SK-N-SH (cell line): ENCODE results near the gene PIAS1. TPM values are rescaled to one million over a fixed set of nuclear protein-coding genes. Genes with fewer than 3 reads are reported as not detected.

Source experiments
- CTCF ChIA-PET: fragments of 300-600, 350-600 bp; formaldehyde crosslinking; extraction: SDS; loops from one replicate; lab custom pipeline; 2021; lab: Yijun Ruan, JAX
- POLR2A ChIA-PET: fragments of 350-600 bp; sonication (Branson Sonifier 250); formaldehyde crosslinking; extraction: SDS; loops from one replicate; lab custom pipeline; 2020; ENCODE audit warnings: antibody characterized with exemption, inconsistent platforms; lab: Yijun Ruan, JAX
- DNase-seq: peaks from one replicate; pipeline ENCODE4 v3.0.0; 2012
- H2AFZ ChIP-seq: fragments of 200-600 bp; sonication (generic); 2 replicates; pipeline ENCODE4 v1.8.1; 2016; ENCODE audit warnings: antibody characterized with exemption, mild to moderate bottlenecking, low read depth
- H3F3A ChIP-seq: fragments of 200-600 bp; sonication (generic); replicated peaks from 2 replicates; pipeline ENCODE3; 2016; ENCODE audit warnings: antibody characterized with exemption, mild to moderate bottlenecking; ENCODE audit not compliant: insufficient read depth
- H3K27ac ChIP-seq, 2 experiments: fragments of 200-500 bp in 1 of 2; fragments of 200-600 bp in 1 of 2; sonication (Bioruptor generic) in 1 of 2; sonication (generic), shearing (Covaris generic) in 1 of 2; 2 replicates each; pipeline versions ENCODE4 v1.5.1 to v1.6.1; 2014 to 2016; ENCODE audit warnings: low read depth in 2 of 2, inconsistent platforms in 1 of 2, low read length in 1 of 2, mild to moderate bottlenecking in 1 of 2, mixed read lengths in 1 of 2
- H3K27me3 ChIP-seq: fragments of 200-600 bp; sonication (generic), shearing (Covaris generic); 2 replicates; pipeline ENCODE4 v1.6.1; 2016; ENCODE audit warnings: mixed run types; ENCODE audit not compliant: insufficient read depth
- H3K36me3 ChIP-seq, 2 experiments: fragments of 200-500 bp in 1 of 2; fragments of 200-600 bp in 1 of 2; sonication (Bioruptor generic) in 1 of 2; sonication (generic) in 1 of 2; replicated peaks in 1 of 2; 2 replicates each; pipeline versions ENCODE3 to v1.5.1; 2014 to 2016; ENCODE audit warnings: low read length in 1 of 2, mild to moderate bottlenecking in 1 of 2; ENCODE audit not compliant: insufficient read depth in 2 of 2, control insufficient read depth in 1 of 2
- H3K4me1 ChIP-seq, 2 experiments: fragments of 200-500 bp in 1 of 2; fragments of 200-600 bp in 1 of 2; sonication (Bioruptor generic) in 1 of 2; sonication (generic), shearing (Covaris generic) in 1 of 2; 2 replicates each; pipeline versions ENCODE4 v1.5.1 to v1.6.1; 2014 to 2016; ENCODE audit warnings: low read depth in 1 of 2, low read length in 1 of 2, mixed run types in 1 of 2; ENCODE audit not compliant: insufficient read depth in 2 of 2, control insufficient read depth in 1 of 2
- H3K4me2 ChIP-seq: fragments of 200-600 bp; sonication (generic), shearing (Covaris generic); 2 replicates; pipeline ENCODE4 v1.6.1; 2017; ENCODE audit warnings: mixed run types
- H3K4me3 ChIP-seq, 2 experiments: fragments of 200-500 bp in 1 of 2; fragments of 200-600 bp in 1 of 2; sonication (Bioruptor generic) in 1 of 2; sonication (generic), shearing (Covaris generic) in 1 of 2; 2 replicates each; pipeline versions ENCODE4 v1.5.1 to v1.8.1; 2014 to 2016; ENCODE audit warnings: low read depth in 2 of 2, inconsistent platforms in 1 of 2, low read length in 1 of 2, mild to moderate bottlenecking in 1 of 2, mixed read lengths in 1 of 2, moderate library complexity in 1 of 2
- H3K79me2 ChIP-seq: fragments of 200-600 bp; sonication (generic); 2 replicates; pipeline ENCODE4 v1.8.1; 2017; ENCODE audit warnings: mild to moderate bottlenecking; ENCODE audit not compliant: insufficient read depth
- H3K9ac ChIP-seq: fragments of 200-600 bp; sonication (generic); 2 replicates; pipeline ENCODE4 v1.6.1; 2017; ENCODE audit warnings: mixed run types
- H3K9me2 ChIP-seq: fragments of 200-600 bp; sonication (generic); 2 replicates; pipeline ENCODE4 v1.6.1; 2017; ENCODE audit warnings: mixed run types
- H3K9me3 ChIP-seq: fragments of 200-600 bp; sonication (generic); 2 replicates; pipeline ENCODE4 v1.6.1; 2017; ENCODE audit warnings: mixed run types, mild to moderate bottlenecking, moderate library complexity
- H4K20me1 ChIP-seq: fragments of 200-600 bp; sonication (generic); 2 replicates; pipeline ENCODE4 v1.6.1; 2017; ENCODE audit warnings: mild to moderate bottlenecking, mixed run types; ENCODE audit not compliant: insufficient read depth
- CHD2 ChIP-seq: fragments of 150-350 bp; IDR thresholded peaks from 2 replicates; pipeline ENCODE4 v1.6.1; 2018; ENCODE audit warnings: low read length; ENCODE audit not compliant: partially characterized antibody
- EP300 ChIP-seq, 2 experiments: IDR thresholded peaks; 2 replicates each; pipeline versions ENCODE4 v1.4.0 to v1.6.1; 2012; ENCODE audit warnings: borderline replicate concordance in 1 of 2, low read depth in 1 of 2, low read length in 1 of 2
- EZH2phosphoT487 ChIP-seq: fragments of 200-600 bp; sonication (generic); IDR thresholded peaks from 2 replicates; pipeline ENCODE4 v1.6.1; 2017; ENCODE audit warnings: low read depth, mixed run types, mild to moderate bottlenecking, antibody characterized with exemption, moderate library complexity, borderline replicate concordance
- FOSL2 ChIP-seq: IDR thresholded peaks from 2 replicates; pipeline ENCODE4 v1.4.0; 2012; ENCODE audit warnings: low read depth, mild to moderate bottlenecking, moderate library complexity, borderline replicate concordance
- FOXJ3 ChIP-seq: sonication (generic); formaldehyde crosslinking; IDR thresholded peaks from 2 replicates; pipeline ENCODE4 v1.5.1; 2020; ENCODE audit warnings: mild to moderate bottlenecking, missing genetic modification reagents
- FOXM1 ChIP-seq: IDR thresholded peaks from 2 replicates; pipeline ENCODE4 v1.4.0; 2012; ENCODE audit warnings: low read depth, mild to moderate bottlenecking
- GABPA ChIP-seq: IDR thresholded peaks from 2 replicates; pipeline ENCODE4 v1.4.0; 2012; ENCODE audit warnings: low read depth, mild to moderate bottlenecking
- GATA2 ChIP-seq: sonication (generic); formaldehyde crosslinking; IDR thresholded peaks from 2 replicates; pipeline ENCODE4 v1.5.0; 2020; ENCODE audit warnings: mild to moderate bottlenecking, missing genetic modification reagents
- JUND ChIP-seq: IDR thresholded peaks from 2 replicates; pipeline ENCODE4 v1.4.0; 2012
- MEF2A ChIP-seq: IDR thresholded peaks from 2 replicates; pipeline ENCODE4 v1.4.0; 2012; ENCODE audit warnings: low read depth, borderline replicate concordance
- NRF1 ChIP-seq: IDR thresholded peaks from 2 replicates; pipeline ENCODE4 v1.6.1; 2012; ENCODE audit warnings: low read depth, mild to moderate bottlenecking, low read length
- POLR2AphosphoS5 ChIP-seq: IDR thresholded peaks from 2 replicates; pipeline ENCODE4 v1.6.1; 2012; ENCODE audit warnings: low read depth, low read length
- RAD21 ChIP-seq: IDR thresholded peaks from 2 replicates; pipeline ENCODE4 v1.6.1; 2012; ENCODE audit warnings: mild to moderate bottlenecking, low read length
- RCOR1 ChIP-seq: fragments of 150-350 bp; IDR thresholded peaks from 2 replicates; pipeline ENCODE4 v1.6.1; 2017; ENCODE audit warnings: antibody characterized with exemption, low read length
- RFX5 ChIP-seq: IDR thresholded peaks from 2 replicates; pipeline ENCODE4 v1.6.1; 2012; ENCODE audit warnings: mild to moderate bottlenecking, improper control_type of control experiment, low read length
- RXRA ChIP-seq: IDR thresholded peaks from 2 replicates; pipeline ENCODE4 v1.4.0; 2012; ENCODE audit warnings: low read depth, mild to moderate bottlenecking, borderline replicate concordance
- SIN3A ChIP-seq: IDR thresholded peaks from 2 replicates; pipeline ENCODE4 v1.6.1; 2012; ENCODE audit warnings: low read depth, mild to moderate bottlenecking, low read length, moderate library complexity, borderline replicate concordance
- SMC3 ChIP-seq: IDR thresholded peaks from 2 replicates; pipeline ENCODE4 v1.6.1; 2012; ENCODE audit warnings: low read depth, low read length, improper control_type of control experiment
- TAF1 ChIP-seq: IDR thresholded peaks from 2 replicates; pipeline ENCODE4 v1.6.1; 2012; ENCODE audit warnings: low read depth, mild to moderate bottlenecking, low read length, moderate library complexity, borderline replicate concordance
- TCF12 ChIP-seq: IDR thresholded peaks from 2 replicates; pipeline ENCODE4 v1.4.0; 2012
- YY1 ChIP-seq: IDR thresholded peaks from 2 replicates; pipeline ENCODE4 v1.4.0; 2012; ENCODE audit warnings: low read depth, mild to moderate bottlenecking
- WGBS: methylation state at CpG from one replicate; pipeline ENCODE4 v1.1.6; 2017; ENCODE audit warnings: low lambda C conversion rate; 5-methylcytosine and 5-hydroxymethylcytosine counted together
- polyA plus RNA-seq, 3 experiments: library from polyadenylated mRNA; depleted of rRNA; stranded (reverse); fragments of >200 nt; gene quantifications; 2 replicates each; pipeline ENCODE4 v1.2.3, GENCODE V29; 2012
- TF ChIP-seq, protein P1 (sequence below): fragments of 150-350 bp; IDR thresholded peaks from 2 replicates; pipeline ENCODE4 v1.6.1; 2016; ENCODE audit warnings: mild to moderate bottlenecking, low read depth, low read length
- TF ChIP-seq, protein P2 (sequence below): fragments of 150-350 bp; IDR thresholded peaks from 2 replicates; pipeline ENCODE4 v1.6.1; 2017; ENCODE audit warnings: antibody characterized with exemption, low read length, low read depth, borderline replicate concordance
- TF ChIP-seq, protein P3 (sequence below): IDR thresholded peaks from 2 replicates; pipeline ENCODE4 v1.4.0; 2012; ENCODE audit warnings: low read depth, borderline replicate concordance
- TF ChIP-seq, protein P4 (sequence below): IDR thresholded peaks from 2 replicates; pipeline ENCODE4 v1.4.0; 2012; ENCODE audit warnings: low read depth, borderline replicate concordance

The PIAS1 gene
- polyA plus RNA-seq, 1 of the 3 experiments (the other 2 are of a cell fraction) = 9.0 TPM

DNA sequence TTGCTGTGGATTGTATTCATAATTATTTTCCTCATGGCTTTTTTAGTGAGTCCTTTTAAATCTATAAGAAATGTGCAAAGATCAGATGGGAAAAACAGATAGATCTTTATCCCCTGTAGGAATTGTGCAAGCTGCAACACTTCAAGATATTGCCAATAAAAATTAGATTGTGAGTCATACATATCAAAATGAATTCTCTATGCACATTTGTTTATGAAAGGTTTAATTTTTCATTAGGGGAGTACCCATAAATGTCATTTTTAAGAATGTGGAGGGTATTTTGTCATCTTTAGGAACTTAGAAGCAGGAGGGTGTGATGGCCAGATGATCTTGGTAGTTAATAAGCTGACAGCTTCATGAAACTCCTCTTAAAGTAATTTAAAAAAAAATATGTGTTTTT, 2.9 kb downstream of the PIAS1 start:
- DNase-seq = no peak
- H3K36me3 ChIP-seq = no peaks in the 10 kb centered on the region
- no peak overlapping the region for H3K27ac ChIP-seq
- no peaks in the 10 kb centered on the region for H3K9me2 ChIP-seq
- TF ChIP-seq FOSL2 (no peak), TCF12 (no peak), CHD2 (no peak), SIN3A (no peak), SMC3 (no peak), RXRA (no peak), NRF1 (no peak), YY1 (no peak), RAD21 (no peak), EZH2phosphoT487 (no peak), RFX5 (no peak), FOXM1 (no peak), TAF1 (no peak), POLR2AphosphoS5 (no peak)
- TF ChIP-seq, protein P1, sequence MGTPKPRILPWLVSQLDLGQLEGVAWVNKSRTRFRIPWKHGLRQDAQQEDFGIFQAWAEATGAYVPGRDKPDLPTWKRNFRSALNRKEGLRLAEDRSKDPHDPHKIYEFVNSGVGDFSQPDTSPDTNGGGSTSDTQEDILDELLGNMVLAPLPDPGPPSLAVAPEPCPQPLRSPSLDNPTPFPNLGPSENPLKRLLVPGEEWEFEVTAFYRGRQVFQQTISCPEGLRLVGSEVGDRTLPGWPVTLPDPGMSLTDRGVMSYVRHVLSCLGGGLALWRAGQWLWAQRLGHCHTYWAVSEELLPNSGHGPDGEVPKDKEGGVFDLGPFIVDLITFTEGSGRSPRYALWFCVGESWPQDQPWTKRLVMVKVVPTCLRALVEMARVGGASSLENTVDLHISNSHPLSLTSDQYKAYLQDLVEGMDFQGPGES = no peak
- TF ChIP-seq, protein P2, sequence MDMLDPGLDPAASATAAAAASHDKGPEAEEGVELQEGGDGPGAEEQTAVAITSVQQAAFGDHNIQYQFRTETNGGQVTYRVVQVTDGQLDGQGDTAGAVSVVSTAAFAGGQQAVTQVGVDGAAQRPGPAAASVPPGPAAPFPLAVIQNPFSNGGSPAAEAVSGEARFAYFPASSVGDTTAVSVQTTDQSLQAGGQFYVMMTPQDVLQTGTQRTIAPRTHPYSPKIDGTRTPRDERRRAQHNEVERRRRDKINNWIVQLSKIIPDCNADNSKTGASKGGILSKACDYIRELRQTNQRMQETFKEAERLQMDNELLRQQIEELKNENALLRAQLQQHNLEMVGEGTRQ = no peak
- TF ChIP-seq, protein P3, sequence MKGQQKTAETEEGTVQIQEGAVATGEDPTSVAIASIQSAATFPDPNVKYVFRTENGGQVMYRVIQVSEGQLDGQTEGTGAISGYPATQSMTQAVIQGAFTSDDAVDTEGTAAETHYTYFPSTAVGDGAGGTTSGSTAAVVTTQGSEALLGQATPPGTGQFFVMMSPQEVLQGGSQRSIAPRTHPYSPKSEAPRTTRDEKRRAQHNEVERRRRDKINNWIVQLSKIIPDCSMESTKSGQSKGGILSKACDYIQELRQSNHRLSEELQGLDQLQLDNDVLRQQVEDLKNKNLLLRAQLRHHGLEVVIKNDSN = no peak
- ChIA-PET POLR2A (no interaction called here), CTCF (interaction anchor here (0.8 to 3.3 kb wide), 6 partner anchors 7 to 196 kb away, joined by 3 to 18 read pairs (median 4); no protein-coding TSS in a partner anchor)
- no peak overlapping the region for H3K4me3 ChIP-seq
- H3K4me2 ChIP-seq = peak overlapping the region; percentile 92; the same call in 1 of the 2 replicates
- peaks cover 0 to 12% of the 10 kb centered on the region in 2 experiments; a peak in 3 of 4 replicates for H3K4me1 ChIP-seq
- H3F3A ChIP-seq = peaks cover 2% of the 10 kb centered on the region
- H3K27me3 ChIP-seq = no peaks in the 10 kb centered on the region
- no peak overlapping the region for H2AFZ ChIP-seq
- peaks cover 63% of the 10 kb centered on the region for H4K20me1 ChIP-seq
- H3K9me3 ChIP-seq = no peaks in the 10 kb centered on the region
- no peak overlapping the region for H3K9ac ChIP-seq
- peaks cover 79% of the 10 kb centered on the region for H3K79me2 ChIP-seq

DNA sequence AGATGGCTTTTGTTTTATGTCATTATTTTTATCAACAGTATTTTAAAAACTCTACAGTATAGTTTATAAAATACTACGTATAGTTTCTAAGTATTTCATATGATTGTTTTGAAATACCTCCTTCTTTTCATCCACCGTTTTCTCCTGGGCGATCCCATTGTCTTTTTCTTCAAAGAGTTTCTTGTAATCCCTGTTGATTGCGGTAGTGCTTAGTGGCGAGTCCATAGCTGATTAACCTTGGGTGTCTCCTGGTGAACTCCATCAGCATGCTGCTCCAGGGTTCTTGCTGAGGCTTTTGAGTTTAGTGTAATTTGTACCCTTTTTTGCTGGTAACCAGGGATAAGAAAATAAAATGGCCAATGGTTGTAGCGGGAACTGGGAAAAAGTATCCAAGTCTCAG, 3.6 kb downstream of the PIAS1 start:
- no peak overlapping the region for H3K4me2 ChIP-seq
- H3K36me3 ChIP-seq = no peaks in the 10 kb centered on the region
- H3K9me2 ChIP-seq = no peaks in the 10 kb centered on the region
- H2AFZ ChIP-seq = no peak overlapping the region
- 98% methylated on average over 6 of the region's 6 CpGs for WGBS
- no peak for DNase-seq
- ChIA-PET CTCF (interaction anchor here (0.8 to 2.0 kb wide), 4 partner anchors 153 to 195 kb away, joined by 3 to 7 read pairs (median 4); no protein-coding TSS in a partner anchor), POLR2A (no interaction called here)
- H3K4me1 ChIP-seq = peaks cover 0 to 12% of the 10 kb centered on the region in 2 experiments; a peak in 3 of 4 replicates
- H3K9me3 ChIP-seq = no peaks in the 10 kb centered on the region
- H3K9ac ChIP-seq = no peak overlapping the region
- no peaks in the 10 kb centered on the region for H3K27me3 ChIP-seq
- no peak overlapping the region for H3K27ac ChIP-seq
- peaks cover 2% of the 10 kb centered on the region for H3F3A ChIP-seq
- no peak overlapping the region for H3K4me3 ChIP-seq
- peaks cover 86% of the 10 kb centered on the region for H3K79me2 ChIP-seq
- peaks cover 69% of the 10 kb centered on the region for H4K20me1 ChIP-seq
- TF ChIP-seq SMC3 (no peak), GATA2 (CRISPR knock-in tag) (no peak), RCOR1 (no peak), RAD21 (no peak), FOXJ3 (CRISPR knock-in tag) (no peak), JUND (no peak), GABPA (no peak), MEF2A (no peak), EP300 (IDR thresholded peaks at IDR 0.05; ENCODE audit: borderline replicate concordance in 1 of 2, low read depth in 1 of 2, low read length in 1 of 2) (no peak), FOXM1 (no peak)
- TF ChIP-seq, protein P4, sequence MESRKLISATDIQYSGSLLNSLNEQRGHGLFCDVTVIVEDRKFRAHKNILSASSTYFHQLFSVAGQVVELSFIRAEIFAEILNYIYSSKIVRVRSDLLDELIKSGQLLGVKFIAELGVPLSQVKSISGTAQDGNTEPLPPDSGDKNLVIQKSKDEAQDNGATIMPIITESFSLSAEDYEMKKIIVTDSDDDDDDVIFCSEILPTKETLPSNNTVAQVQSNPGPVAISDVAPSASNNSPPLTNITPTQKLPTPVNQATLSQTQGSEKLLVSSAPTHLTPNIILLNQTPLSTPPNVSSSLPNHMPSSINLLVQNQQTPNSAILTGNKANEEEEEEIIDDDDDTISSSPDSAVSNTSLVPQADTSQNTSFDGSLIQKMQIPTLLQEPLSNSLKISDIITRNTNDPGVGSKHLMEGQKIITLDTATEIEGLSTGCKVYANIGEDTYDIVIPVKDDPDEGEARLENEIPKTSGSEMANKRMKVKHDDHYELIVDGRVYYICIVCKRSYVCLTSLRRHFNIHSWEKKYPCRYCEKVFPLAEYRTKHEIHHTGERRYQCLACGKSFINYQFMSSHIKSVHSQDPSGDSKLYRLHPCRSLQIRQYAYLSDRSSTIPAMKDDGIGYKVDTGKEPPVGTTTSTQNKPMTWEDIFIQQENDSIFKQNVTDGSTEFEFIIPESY = no peak
- TF ChIP-seq, protein P3 = no peak
